NCI-H1417 treated with DMSO at 0.1 percent for 48 hours (cell line): ENCODE results near the gene SH3BP5.

Source experiments
- DNase-seq: peaks from one replicate; lab custom pipeline; 2025; lab: John Stamatoyannopoulos, UW

The SH3BP5 gene

GRCh38 chr3:15253023-15253697, 79.2 kb downstream of the SH3BP5 start:
- DNase-seq, result no peak

DNA sequence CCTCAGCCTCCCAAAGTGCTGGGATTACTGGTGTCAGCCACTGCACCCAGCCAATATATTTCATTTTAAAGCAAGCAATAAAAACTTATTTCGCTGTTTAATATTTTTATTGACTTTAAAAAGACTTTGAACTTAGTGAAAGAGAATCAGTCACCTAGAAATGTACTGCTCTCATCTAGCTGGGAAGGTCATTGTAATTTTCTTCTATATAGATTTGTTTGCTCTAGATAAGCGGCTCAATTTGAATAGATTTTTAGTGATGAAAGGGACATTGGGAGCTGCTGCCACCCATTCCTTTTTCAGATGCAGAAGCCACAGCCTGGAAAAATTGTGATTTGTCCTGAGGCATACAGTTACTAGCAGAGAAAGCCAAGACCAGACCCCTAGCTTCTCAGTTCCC, 86.2 kb downstream of the SH3BP5 start:
- no peak for DNase-seq

GRCh38 chr3:15243822-15244482, 88.4 kb downstream of the SH3BP5 start:
- DNase-seq, result no peak

GRCh38 chr3:15241341-15241740, 91.0 kb downstream of the SH3BP5 start:
- no peak for DNase-seq

DNA sequence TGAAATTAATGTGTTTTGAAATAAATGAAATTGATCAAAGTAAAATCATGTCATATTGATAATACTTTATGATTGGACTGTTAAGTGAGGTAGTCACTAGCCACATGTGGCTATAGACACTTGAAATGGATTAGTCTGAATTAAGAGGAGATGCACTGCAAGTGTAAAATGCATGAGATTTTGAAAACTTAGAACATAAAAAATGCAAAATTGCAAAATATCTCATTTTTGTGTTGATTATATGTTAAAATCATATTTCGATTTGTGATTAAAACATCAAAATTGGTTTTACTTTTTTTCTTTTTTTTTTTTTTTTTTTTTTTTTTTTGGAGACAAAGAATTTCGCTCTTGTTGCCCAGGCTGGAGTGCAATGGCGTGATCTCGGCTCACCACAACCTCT, 103.1 kb downstream of the SH3BP5 start:
- no peak for DNase-seq

GRCh38 chr3:15228147-15228546, 104.2 kb downstream of the SH3BP5 start:
- no peak for DNase-seq

DNA sequence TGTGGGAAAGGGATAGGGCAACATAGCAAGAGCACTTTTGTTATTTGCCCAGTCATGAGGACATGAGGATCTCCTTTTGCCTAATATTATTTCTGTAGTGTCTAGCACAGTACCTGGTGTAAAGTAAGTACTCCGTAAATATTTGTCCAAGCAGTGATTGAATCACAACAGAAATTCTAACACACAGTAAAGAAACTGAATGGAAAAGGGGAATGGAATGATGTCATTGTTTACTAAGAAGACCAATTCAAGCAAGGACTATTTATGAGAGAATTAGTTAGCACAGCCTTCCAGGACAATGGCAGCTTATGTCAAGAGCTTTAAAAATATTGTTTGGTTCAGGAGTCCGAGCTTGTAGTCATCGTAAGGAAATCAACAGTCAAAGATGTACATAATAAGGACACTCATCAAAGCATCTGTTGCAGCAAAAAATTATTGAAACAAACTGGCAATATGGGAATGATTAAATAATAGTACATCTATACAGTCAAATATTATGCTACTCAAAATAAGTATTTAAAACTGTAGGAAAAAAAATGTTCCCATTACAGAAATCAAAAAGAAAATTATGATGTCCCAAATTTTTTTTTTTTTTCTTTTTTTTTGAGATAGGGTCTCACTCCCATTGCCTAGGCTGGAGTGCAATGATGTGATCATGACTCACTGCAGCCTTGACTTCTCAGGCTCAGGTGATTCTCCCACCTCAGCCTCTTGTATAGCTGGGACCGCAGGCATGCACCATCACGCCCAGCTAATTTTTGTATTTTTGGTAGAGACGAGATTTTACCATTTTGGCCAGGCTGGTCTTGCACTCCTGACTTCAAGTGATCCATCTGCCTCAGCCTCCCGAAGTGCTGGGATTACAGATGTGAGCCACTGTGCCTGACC, 108.5 kb downstream of the SH3BP5 start:
- no peak for DNase-seq

GRCh38 chr3:15221574-15222217, 110.7 kb downstream of the SH3BP5 start:
- DNase-seq, result no peak

DNA sequence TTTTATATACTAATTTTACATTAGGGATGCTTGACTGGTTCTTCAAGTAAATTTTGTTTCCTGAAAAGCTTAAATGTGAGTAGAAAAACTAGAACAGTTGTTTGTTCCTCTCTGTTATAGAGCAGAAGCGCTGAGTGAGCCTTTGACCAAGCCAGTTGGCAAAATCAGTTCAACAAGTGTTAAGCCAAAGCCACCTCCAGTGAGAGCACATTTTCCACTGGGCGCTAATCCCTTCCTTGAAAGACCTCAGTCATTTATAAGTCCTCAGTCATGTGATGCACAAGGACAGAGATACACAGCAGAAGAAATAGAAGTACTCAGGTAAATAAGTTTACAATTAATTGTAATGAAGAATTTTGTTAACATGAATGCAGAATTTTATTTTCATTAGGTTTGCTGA, 111.7 kb downstream of the SH3BP5 start:
- no peak for DNase-seq

GRCh38 chr3:15220056-15220455, 112.3 kb downstream of the SH3BP5 start:
- no peak for DNase-seq

DNA sequence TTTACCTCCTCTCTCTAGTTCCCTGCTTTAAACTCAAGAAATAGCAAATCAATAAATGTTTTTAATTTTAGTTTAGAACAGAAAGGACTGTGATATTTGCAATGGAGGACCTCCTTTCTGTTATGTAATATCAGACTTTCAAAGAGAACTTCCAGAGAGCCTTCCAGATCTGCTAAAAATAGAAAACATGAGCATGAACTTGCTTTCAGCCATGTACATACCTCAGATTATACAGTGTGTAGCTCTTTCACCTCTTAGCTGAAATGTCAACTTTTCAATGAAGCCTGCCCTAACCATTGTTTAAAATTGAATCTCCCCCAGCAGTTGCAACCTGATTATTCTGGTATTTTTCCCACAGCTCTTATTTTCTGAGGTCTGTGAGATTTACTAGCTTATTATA, 113.7 kb downstream of the SH3BP5 start:
- DNase-seq, result no peak

DNA sequence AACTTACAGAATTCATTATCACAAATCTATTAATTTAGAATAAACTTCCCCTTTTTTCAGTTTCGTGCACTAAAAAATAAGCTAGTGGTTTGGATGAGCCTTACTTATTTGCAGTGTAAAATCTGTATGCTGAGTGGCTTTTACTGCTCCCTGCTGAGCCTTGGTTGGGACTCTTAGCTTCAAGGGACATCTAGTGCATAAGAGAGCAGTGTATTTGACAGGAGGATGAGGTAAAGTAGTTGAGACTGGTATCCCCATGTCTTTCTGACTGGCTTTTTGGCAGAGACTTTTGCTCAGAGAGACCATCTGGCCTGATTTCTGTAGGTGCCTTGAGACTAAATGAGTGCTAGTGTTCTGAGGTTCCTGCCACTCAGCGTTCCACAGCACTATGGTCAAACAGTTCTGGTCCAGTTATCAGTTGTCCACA, 114.5 kb downstream of the SH3BP5 start:
- DNase-seq, result no peak

- no peak for DNase-seq
Measured at GRCh38 chr3:15217011-15217671, 115.2 kb downstream of the SH3BP5 start.

- DNase-seq, result no peak
Measured at GRCh38 chr3:15216501-15216900, 115.9 kb downstream of the SH3BP5 start.

GRCh38 chr3:15215996-15216395, 116.4 kb downstream of the SH3BP5 start:
- DNase-seq, result no peak

- DNase-seq, result no peak
Measured at GRCh38 chr3:15214758-15215157, 117.6 kb downstream of the SH3BP5 start.

DNA sequence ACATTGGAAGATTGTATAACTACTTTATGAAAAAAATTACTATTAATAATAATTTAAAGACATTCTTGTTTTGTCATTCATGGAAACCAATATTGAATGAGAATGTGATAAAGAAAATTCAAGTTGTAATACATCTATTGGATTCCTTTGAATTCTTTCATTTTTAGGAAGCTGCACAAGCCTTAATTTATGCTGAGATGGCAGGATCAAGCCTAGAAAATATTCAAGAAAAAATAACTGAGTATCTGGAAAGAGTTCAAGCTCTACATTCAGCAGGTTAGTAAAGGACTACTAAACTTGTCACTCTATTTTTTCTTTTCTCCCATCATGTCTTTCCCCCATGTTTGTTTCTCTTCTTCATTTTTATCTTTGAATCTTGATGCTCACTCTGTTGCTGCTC, 120.4 kb downstream of the SH3BP5 start:
- DNase-seq, result no peak

GRCh38 chr3:15207836-15208504, 124.4 kb downstream of the SH3BP5 start:
- no peak for DNase-seq

GRCh38 chr3:15206662-15207576, 125.5 kb downstream of the SH3BP5 start:
- DNase-seq, result no peak
